K562 (cell line): ENCODE measurements around the gene C4orf54.

Experiments
- BHLHE40 ChIP-seq: IDR thresholded peaks from 2 replicates; pipeline ENCODE4 v1.6.1; 2011; ENCODE audit warnings: low read length, improper control_type of control experiment
- GABPB1 ChIP-seq: sonication (generic); formaldehyde crosslinking; IDR thresholded peaks from 2 replicates; pipeline ENCODE4 v1.8.0; 2022; ENCODE audit warnings: mild to moderate bottlenecking, missing genetic modification reagents
- NFIC ChIP-seq: fragments of 450-650 bp; IDR thresholded peaks from 2 replicates; pipeline ENCODE4 v1.6.1; 2017; ENCODE audit warnings: mild to moderate bottlenecking, inconsistent platforms
- TAF7 ChIP-seq: fragments of 450-650 bp; IDR thresholded peaks from 2 replicates; pipeline ENCODE4 v1.6.1; 2016; ENCODE audit warnings: missing genetic modification characterization, missing compliant biosample characterization
- TBL1XR1 ChIP-seq, 2 experiments: IDR thresholded peaks; 2 replicates each; pipeline ENCODE4 v1.6.1; 2012; ENCODE audit warnings: improper control_type of control experiment in 2 of 2, low read length in 2 of 2, mild to moderate bottlenecking in 1 of 2
- TOE1 ChIP-seq, 2 experiments: fragments of 450-650 bp in 1 of 2; sonication (generic) in 1 of 2; formaldehyde crosslinking in 1 of 2; IDR thresholded peaks; 2 replicates each; pipeline versions ENCODE4 v1.7.1 to v1.8.0; 2016 to 2022; ENCODE audit warnings: borderline replicate concordance in 2 of 2, mild to moderate bottlenecking in 2 of 2, antibody characterized with exemption in 1 of 2, inconsistent platforms in 1 of 2, low read depth in 1 of 2, missing genetic modification reagents in 1 of 2, moderate library complexity in 1 of 2
- ZNF280B ChIP-seq: fragments of 250-450 bp; sonication (Bioruptor Pico); IDR thresholded peaks from 2 replicates; pipeline ENCODE4 v1.5.1; 2021; ENCODE audit warnings: mild to moderate bottlenecking
- ZNF644 ChIP-seq: fragments of 200-800 bp; sonication (Bioruptor generic); IDR thresholded peaks from 2 replicates; pipeline ENCODE4 v1.6.1; 2016; ENCODE audit warnings: low read depth, missing genetic modification characterization, missing compliant biosample characterization
- ZNF79 ChIP-seq: fragments of 250-450 bp; sonication (Bioruptor Pico); IDR thresholded peaks from 2 replicates; pipeline ENCODE4 v1.4.0; 2020; ENCODE audit warnings: low read depth, mild to moderate bottlenecking, moderate library complexity

GRCh38 chr4:99677161-99677560, 19.5 kb upstream of the C4orf54 start:
- TF ChIP-seq ZNF79 (CRISPR knock-in tag) = no peak
- TF ChIP-seq TOE1 (IDR thresholded peaks at IDR 0.05; ENCODE audit: borderline replicate concordance) = no peak
- TF ChIP-seq TOE1 (CRISPR knock-in tag; IDR thresholded peaks at IDR 0.05; ENCODE audit: borderline replicate concordance, low read depth) = no peak
- TF ChIP-seq ZNF644 = no peak
- no peak for TF ChIP-seq ZNF280B
- no peak for TF ChIP-seq NFIC
- TF ChIP-seq TBL1XR1 (IDR thresholded peaks at IDR 0.05; ENCODE audit: low read length in 2 of 2) = no peak
- no peak for TF ChIP-seq BHLHE40
- TF ChIP-seq GABPB1 (CRISPR knock-in tag) = no peak
- TF ChIP-seq TAF7 = no peak
